GM12891 (cell line): ENCODE results near the gene GTF3C5.
"Not testable (repeated sequence)": the region's sequence is repeated elsewhere in the genome, so short reads cannot be mapped to it uniquely, and the experiment has no call there.

Experiments used
- PAX5 ChIP-seq: IDR thresholded peaks from 2 replicates; pipeline ENCODE4 v1.6.1; 2011; ENCODE audit warnings: low read length, moderate library complexity, mild to moderate bottlenecking; ENCODE audit not compliant: insufficient read depth, severe bottlenecking
- POLR2A ChIP-seq: IDR thresholded peaks from 2 replicates; pipeline ENCODE4 v1.6.1; 2011; ENCODE audit warnings: low read depth, low read length, control low read depth
- POU2F2 ChIP-seq: IDR thresholded peaks from 2 replicates; pipeline ENCODE4 v1.6.1; 2011; ENCODE audit warnings: low read depth, mild to moderate bottlenecking, control low read depth, low read length, moderate library complexity

DNA sequence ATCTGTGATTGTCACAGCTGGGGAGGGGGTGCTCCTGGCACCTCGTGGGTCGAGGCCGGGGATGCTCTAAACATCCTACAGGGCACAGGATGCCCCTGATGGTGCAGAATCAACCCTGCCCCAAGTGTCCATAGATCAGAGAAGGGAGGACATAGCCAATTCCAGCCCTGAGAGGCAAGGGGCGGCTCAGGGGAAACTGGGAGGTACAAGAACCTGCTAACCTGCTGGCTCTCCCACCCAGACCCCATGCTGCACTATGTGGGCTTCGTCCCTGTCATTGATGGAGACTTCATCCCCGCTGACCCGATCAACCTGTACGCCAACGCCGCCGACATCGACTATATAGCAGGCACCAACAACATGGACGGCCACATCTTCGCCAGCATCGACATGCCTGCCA, 37.6 kb downstream of the GTF3C5 start:
- not testable (repeated sequence) for TF ChIP-seq POLR2A, POU2F2, PAX5
